Hepatocyte (in vitro differentiated cells): Measurements from ENCODE around the gene IGSF6. TPM values are rescaled to one million over a fixed set of nuclear protein-coding genes. Genes with fewer than 3 reads are reported as not detected.

Experiments
- DNase-seq: peaks from one replicate; pipeline ENCODE4 v3.0.0-alpha.2; 2016; ENCODE audit warnings: low spot score
- H2AFZ ChIP-seq: fragments of 200-600 bp; sonication (generic); 2 replicates; pipeline ENCODE4 v1.6.0; 2016; ENCODE audit warnings: antibody characterized with exemption, mild to moderate bottlenecking
- H3K27ac ChIP-seq: fragments of 200-600 bp; sonication (generic); 2 replicates; pipeline ENCODE4 v1.5.1; 2016; ENCODE audit warnings: mild to moderate bottlenecking
- H3K27me3 ChIP-seq: fragments of 200-600 bp; sonication (generic); 2 replicates; pipeline ENCODE4 v1.6.1; 2016
- H3K36me3 ChIP-seq: fragments of 200-600 bp; sonication (generic); replicated peaks from 2 replicates; pipeline ENCODE4 v1.5.1; 2016; ENCODE audit warnings: low read depth; ENCODE audit not compliant: insufficient read depth
- H3K4me1 ChIP-seq: fragments of 200-600 bp; sonication (generic); 2 replicates; pipeline ENCODE4 v1.5.1; 2016; ENCODE audit warnings: mild to moderate bottlenecking, moderate library complexity; ENCODE audit not compliant: insufficient read depth
- H3K4me2 ChIP-seq: fragments of 200-600 bp; sonication (generic); 2 replicates; pipeline ENCODE4 v1.6.0; 2016
- H3K4me3 ChIP-seq: fragments of 200-600 bp; sonication (generic); 2 replicates; pipeline ENCODE4 v1.5.1; 2016; ENCODE audit warnings: mild to moderate bottlenecking
- H3K79me2 ChIP-seq: fragments of 200-600 bp; sonication (generic); 2 replicates; pipeline ENCODE4 v1.6.0; 2017; ENCODE audit warnings: mild to moderate bottlenecking
- H3K9me2 ChIP-seq: fragments of 200-600 bp; sonication (generic); replicated peaks from 2 replicates; pipeline ENCODE4 v1.6.0; 2017; ENCODE audit warnings: mild to moderate bottlenecking; ENCODE audit not compliant: insufficient read depth
- H3K9me3 ChIP-seq: fragments of 200-600 bp; sonication (generic); 2 replicates; pipeline ENCODE4 v1.5.1; 2016; ENCODE audit warnings: low read depth, mild to moderate bottlenecking
- H4K20me1 ChIP-seq: fragments of 200-600 bp; sonication (generic); 2 replicates; pipeline ENCODE4 v1.6.0; 2016; ENCODE audit warnings: mild to moderate bottlenecking; ENCODE audit not compliant: insufficient read depth, poor library complexity, severe bottlenecking
- EZH2 ChIP-seq: fragments of 200-600 bp; sonication (generic); IDR thresholded peaks from 2 replicates; pipeline ENCODE4 v1.6.1; 2016; ENCODE audit warnings: antibody characterized with exemption, mild to moderate bottlenecking, borderline replicate concordance
- EZH2phosphoT487 ChIP-seq: fragments of 200-600 bp; sonication (generic); IDR thresholded peaks from one replicate; pipeline ENCODE4 v1.6.1; 2018; ENCODE audit warnings: antibody characterized with exemption, mild to moderate bottlenecking, low read depth, moderate library complexity; ENCODE audit not compliant: unreplicated experiment, severe bottlenecking
- WGBS: methylation state at CpG from one replicate; pipeline ENCODE4 v1.1.6; 2016; ENCODE audit warnings: low lambda C conversion rate; ENCODE audit errors: missing lambda C conversion rate; 5-methylcytosine and 5-hydroxymethylcytosine counted together
- polyA plus RNA-seq: library from polyadenylated mRNA; unstranded; fragments of >200 nt; fragmentation: Nextera tagmentation; extraction: Ambion mirVana; gene quantifications from 2 replicates; pipeline ENCODE4 v1.2.1, GENCODE V29; 2016
- total RNA-seq: library from RNA; depleted of rRNA; stranded (reverse); fragments of >200 nt; gene quantifications from 2 replicates; pipeline ENCODE4 v1.2.3, GENCODE V29; 2014
- TF ChIP-seq, protein P1 (sequence below): fragments of 200-600 bp; sonication (generic); IDR thresholded peaks from 2 replicates; pipeline ENCODE4 v1.5.1; 2016; ENCODE audit warnings: antibody characterized with exemption, mild to moderate bottlenecking; ENCODE audit not compliant: poor library complexity

Gene IGSF6
- total and polyA plus RNA-seq, 2 experiments from 2014 or later = 0.70 to 2.2 TPM

DNA sequence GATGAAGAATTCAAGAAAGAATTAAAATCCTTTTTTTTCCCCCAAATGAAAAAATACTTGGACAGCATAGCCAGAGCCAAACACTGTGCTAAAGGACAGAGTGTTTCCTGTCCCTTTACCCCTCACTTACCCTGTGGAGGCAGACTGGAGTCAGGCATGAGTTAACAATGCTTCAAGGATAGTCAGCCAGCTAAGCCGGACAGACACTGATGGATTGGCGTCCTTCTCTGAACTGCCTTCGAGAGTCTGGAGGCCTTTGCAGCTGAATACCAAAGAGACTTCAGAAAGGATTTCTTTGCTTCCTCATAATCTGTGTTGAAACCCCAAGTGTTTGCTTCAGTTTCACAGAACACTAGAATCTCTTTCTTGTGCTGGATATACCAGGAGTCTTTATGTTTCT is 48.5 kb downstream of the IGSF6 start:
- WGBS = 19% methylated on average over 3 of the region's 3 CpGs
- Histone ChIP-seq H3K4me2 (peak overlapping the region; percentile 43), H3K9me2 (no peaks in the 10 kb centered on the region), H3K36me3 (no peaks in the 10 kb centered on the region), H3K4me3 (no peak overlapping the region), H3K9me3 (peaks cover 3% of the 10 kb centered on the region), H3K79me2 (peaks cover 89% of the 10 kb centered on the region), H3K27ac (peak overlapping the region; percentile 27), H3K27me3 (no peaks in the 10 kb centered on the region), H2AFZ (no peak overlapping the region), H4K20me1 (peaks cover 68% of the 10 kb centered on the region), H3K4me1 (peaks cover 23% of the 10 kb centered on the region)
- peak; percentile 41 for DNase-seq
- TF ChIP-seq EZH2phosphoT487 (no peak), EZH2 (no peak)
- TF ChIP-seq, protein P1, sequence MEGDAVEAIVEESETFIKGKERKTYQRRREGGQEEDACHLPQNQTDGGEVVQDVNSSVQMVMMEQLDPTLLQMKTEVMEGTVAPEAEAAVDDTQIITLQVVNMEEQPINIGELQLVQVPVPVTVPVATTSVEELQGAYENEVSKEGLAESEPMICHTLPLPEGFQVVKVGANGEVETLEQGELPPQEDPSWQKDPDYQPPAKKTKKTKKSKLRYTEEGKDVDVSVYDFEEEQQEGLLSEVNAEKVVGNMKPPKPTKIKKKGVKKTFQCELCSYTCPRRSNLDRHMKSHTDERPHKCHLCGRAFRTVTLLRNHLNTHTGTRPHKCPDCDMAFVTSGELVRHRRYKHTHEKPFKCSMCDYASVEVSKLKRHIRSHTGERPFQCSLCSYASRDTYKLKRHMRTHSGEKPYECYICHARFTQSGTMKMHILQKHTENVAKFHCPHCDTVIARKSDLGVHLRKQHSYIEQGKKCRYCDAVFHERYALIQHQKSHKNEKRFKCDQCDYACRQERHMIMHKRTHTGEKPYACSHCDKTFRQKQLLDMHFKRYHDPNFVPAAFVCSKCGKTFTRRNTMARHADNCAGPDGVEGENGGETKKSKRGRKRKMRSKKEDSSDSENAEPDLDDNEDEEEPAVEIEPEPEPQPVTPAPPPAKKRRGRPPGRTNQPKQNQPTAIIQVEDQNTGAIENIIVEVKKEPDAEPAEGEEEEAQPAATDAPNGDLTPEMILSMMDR = no peak

DNA sequence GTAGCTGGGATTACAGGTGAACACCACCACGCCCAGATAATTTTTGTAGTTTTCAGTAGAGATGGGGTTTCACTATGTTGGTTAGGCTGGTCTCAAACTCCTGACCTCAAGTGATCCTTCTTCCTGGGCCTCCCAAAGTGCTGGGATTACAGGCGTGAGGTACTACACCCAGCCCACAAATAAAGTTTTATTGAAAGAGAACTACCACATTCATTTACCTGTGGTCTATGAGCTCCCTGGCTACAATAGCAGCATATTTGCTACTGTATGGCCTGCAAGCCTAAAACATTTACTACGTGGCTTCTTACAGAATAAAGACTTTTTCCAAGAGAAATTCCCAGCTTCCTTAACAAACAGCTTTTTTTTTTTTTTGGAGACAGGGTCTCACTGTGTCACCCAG is 49.6 kb downstream of the IGSF6 start:
- no peak overlapping the region for H2AFZ ChIP-seq
- H3K9me2 ChIP-seq = no peaks in the 10 kb centered on the region
- DNase-seq = no peak
- no peak overlapping the region for H3K4me2 ChIP-seq
- no peak overlapping the region for H3K27ac ChIP-seq
- no peaks in the 10 kb centered on the region for H3K36me3 ChIP-seq
- 97% methylated on average over 3 of the region's 3 CpGs for WGBS
- peaks cover 28% of the 10 kb centered on the region for H3K4me1 ChIP-seq
- H3K79me2 ChIP-seq = peaks cover 78% of the 10 kb centered on the region
- no peak overlapping the region for H3K4me3 ChIP-seq
- H4K20me1 ChIP-seq = peaks cover 57% of the 10 kb centered on the region
- TF ChIP-seq EZH2phosphoT487 = no peak
- H3K27me3 ChIP-seq = no peaks in the 10 kb centered on the region
- peaks cover 3% of the 10 kb centered on the region for H3K9me3 ChIP-seq

DNA sequence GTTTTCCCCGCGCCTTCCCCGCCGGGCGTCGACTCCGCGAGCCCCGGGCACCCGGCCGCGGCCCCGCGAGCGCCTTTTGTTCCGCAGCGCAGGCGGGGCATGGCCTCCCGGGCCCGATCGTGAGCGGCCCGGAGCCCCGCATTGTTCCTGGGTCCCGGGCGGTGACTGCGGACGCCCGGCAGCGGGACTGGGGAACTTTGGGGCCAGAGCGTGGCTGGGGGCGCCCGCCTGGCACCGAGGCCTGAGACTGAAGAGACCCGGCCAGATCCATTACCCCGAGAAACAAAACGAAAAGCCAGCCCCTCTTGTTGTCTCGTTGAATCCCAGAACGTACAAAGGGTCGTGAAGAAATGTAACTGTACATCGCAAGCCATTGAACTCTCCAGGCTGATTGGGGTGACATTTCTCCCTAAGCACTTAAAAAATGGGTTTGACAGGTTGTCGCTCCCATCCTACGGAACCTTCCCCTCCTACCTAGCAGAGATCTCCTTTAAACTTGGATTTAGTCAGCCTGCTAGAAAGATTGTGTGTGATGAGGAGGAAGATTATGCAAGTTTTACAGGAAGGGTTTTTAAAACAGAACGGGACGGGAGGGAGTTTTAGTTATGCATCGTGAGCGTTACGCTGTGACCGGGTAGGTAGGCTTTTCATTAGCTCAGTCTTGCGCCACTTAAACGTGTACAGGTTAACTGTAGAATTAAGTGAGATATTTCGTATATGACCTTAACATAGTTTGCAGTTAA is 52.2 kb downstream of the IGSF6 start:
- 1% methylated on average over 45 of the region's 52 CpGs for WGBS
- no peak for TF ChIP-seq EZH2phosphoT487
- no peak for TF ChIP-seq EZH2
- TF ChIP-seq, protein P1 = no peak
- no peaks in the 10 kb centered on the region for H3K9me2 ChIP-seq
- DNase-seq = peak; percentile 44
- H3K36me3 ChIP-seq = no peaks in the 10 kb centered on the region
- peaks cover 28% of the 10 kb centered on the region for H3K4me1 ChIP-seq
- peak overlapping the region; percentile 90 for H3K4me3 ChIP-seq
- H3K4me2 ChIP-seq = peak overlapping the region; percentile 75
- H3K9me3 ChIP-seq = no peaks in the 10 kb centered on the region
- H4K20me1 ChIP-seq = peaks cover 43% of the 10 kb centered on the region
- H3K79me2 ChIP-seq = peaks cover 52% of the 10 kb centered on the region
- peak overlapping the region; percentile 98 for H3K27ac ChIP-seq
- H3K27me3 ChIP-seq = no peaks in the 10 kb centered on the region
- H2AFZ ChIP-seq = peak overlapping the region; percentile 77

DNA sequence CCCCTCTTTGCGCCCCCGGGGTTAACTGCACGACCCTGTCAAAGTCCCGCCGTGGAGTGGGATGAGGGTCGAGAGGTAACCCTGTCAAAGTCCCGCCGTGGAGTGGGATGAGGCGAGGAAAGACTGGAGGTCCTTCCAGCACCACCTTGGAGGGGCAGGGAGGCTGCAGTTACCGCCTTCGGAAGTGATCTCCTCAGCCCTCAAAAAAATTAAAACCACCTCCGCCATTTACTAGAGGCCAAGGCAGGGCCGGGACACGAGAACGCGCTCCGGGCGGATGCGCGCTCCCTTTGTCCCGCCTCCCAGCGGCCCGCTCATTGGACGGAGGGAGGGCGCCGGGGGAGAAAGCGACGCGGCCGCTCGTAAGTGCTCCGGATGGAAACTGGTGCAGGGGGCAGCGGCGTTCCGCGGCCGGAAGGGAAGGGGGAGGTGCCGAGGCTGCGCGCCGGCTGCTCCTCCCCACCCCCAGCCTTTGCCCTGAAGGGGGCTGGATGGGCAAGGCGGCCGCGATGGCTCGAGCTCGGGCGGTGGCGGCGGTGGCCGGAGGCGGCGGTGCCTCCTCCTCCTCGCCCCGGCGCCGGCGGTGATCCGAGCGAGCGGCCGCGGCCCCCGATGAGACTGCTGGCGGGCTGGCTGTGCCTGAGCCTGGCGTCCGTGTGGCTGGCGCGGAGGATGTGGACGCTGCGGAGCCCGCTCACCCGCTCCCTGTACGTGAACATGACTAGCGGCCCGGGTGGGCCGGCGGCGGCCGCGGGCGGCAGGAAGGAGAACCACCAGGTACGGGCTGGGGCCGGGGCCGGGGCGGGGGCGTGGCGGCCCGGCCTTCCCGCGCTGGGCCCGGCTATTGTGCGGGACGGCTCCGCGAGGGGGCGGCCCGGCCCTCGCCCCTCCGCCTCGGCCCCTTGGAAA is 53.0 kb downstream of the IGSF6 start, which contains the start of gene METTL9:
METTL9 (plus strand) TSS at position 456 of the 909 bp plus-strand sequence; CDS start at position 613, 157 bp downstream.
- TF ChIP-seq EZH2 = no peak
- TF ChIP-seq, protein P1 = peak; percentile 1
- no peak for TF ChIP-seq EZH2phosphoT487
- H3K4me1 ChIP-seq = peaks cover 22% of the 10 kb centered on the region
- H3K4me2 ChIP-seq = peak within 1 kb of the TSS; percentile 93
- H3K79me2 ChIP-seq = peaks cover 44% of the 10 kb centered on the region
- no peaks in the 10 kb centered on the region for H3K9me3 ChIP-seq
- H3K9me2 ChIP-seq = no peaks in the 10 kb centered on the region
- no peaks in the 10 kb centered on the region for H3K36me3 ChIP-seq
- H4K20me1 ChIP-seq = peaks cover 35% of the 10 kb centered on the region
- peak; percentile 98 for DNase-seq
- H3K4me3 ChIP-seq = peak within 1 kb of the TSS; percentile 90
- peak within 1 kb of the TSS; percentile 93 for H2AFZ ChIP-seq
- peak within 1 kb of the TSS; percentile 98 for H3K27ac ChIP-seq
- no peaks in the 10 kb centered on the region for H3K27me3 ChIP-seq
- under 1% methylated on average over 81 of the region's 100 CpGs for WGBS
